ENCODE data around the gene SMC6.

The SMC6 gene

DNA sequence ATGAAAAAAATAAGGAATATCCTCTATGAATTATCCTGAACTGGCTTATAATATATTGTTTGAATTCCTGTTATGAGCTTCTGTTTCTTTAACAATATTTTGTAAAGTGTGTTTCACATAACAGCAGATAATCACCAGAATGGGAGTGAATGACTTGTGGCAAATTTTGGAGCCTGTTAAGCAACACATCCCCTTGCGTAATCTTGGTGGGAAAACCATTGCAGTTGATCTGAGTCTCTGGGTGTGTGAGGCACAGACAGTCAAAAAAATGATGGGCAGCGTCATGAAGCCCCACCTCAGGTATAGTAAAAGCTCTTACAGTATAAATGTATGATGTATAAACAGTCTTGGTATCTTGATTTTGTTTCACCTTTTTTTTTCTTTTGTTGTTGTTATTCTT, 6.2 kb upstream of the SMC6 start:
- DNase-seq, result no peak

DNA sequence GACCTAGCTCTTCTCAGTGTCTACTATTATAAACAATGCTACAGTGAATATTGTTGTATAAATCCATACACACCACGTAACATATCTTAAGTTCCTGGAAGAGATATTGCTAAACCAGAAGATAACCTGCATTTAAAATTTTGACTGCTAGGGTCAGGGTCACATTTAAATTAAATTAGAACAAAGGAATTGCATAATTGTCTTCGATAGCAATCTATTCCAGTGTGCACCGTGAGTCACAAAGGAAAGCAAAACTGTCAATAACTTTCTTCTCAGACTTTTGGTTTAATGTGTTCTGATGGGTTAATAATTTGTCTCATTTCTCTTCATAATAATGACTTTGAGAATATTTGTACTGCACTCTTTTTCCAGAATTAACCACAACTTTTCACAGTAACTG, 4.5 kb upstream of the SMC6 start:
- DNase-seq, result no peak

- DNase-seq, result no peak
Observed at GRCh38 chr2:17757321-17757720, 3.7 kb upstream of the SMC6 start.

- DNase-seq, result no peak
Observed at GRCh38 chr2:17756668-17757067, 3.1 kb upstream of the SMC6 start.

GRCh38 chr2:17754773-17755425, 1.3 kb upstream of the SMC6 start:
- no peak for DNase-seq

DNA sequence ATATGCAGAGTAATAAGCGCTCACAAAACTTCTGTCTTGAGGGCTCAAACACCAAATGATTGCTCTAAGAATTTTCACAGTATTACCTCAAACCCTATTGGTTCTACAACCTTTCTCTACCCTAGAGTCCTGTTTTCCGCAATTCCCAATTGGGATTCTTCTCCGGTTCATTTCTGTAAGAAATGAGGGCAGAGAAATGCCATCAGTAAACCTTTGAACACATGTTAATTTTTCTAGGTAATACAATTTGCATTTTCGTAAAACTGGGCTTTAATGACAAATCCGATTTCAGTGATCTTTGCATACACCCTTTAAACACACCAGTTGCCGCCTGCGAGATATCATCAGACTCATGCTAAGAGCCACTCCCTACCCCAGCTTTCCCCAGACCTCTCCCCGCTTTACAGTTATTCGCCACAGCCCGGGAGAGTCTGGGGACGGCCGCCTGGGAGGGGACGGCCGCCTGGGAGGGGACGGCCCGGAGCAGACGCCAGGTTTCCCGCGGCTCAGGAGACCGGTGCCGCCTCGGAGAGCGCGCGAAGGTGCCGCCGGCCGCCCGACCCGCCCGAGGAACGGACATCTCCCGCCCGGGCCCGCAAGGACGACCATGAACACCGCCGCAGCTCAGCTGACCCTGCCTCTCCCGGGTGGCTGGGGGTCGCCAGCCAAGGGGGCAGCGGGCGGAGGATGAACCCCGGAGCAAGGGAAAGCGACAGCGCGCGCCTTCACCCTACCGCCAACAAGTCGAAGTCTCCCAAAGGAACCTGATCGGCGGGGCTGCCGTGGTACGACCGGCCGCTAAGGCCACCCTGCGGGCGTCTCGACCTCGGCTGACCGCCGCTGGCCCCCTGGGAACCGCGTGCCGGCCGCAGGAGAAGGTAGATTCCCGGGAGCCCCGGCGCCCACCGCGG, 463 bp downstream of the SMC6 start:
- peak in 1 of 2 donors; percentile 41 for DNase-seq

GRCh38 chr2:17752246-17752645, 1.4 kb downstream of the SMC6 start:
- DNase-seq, result no peak

DNA sequence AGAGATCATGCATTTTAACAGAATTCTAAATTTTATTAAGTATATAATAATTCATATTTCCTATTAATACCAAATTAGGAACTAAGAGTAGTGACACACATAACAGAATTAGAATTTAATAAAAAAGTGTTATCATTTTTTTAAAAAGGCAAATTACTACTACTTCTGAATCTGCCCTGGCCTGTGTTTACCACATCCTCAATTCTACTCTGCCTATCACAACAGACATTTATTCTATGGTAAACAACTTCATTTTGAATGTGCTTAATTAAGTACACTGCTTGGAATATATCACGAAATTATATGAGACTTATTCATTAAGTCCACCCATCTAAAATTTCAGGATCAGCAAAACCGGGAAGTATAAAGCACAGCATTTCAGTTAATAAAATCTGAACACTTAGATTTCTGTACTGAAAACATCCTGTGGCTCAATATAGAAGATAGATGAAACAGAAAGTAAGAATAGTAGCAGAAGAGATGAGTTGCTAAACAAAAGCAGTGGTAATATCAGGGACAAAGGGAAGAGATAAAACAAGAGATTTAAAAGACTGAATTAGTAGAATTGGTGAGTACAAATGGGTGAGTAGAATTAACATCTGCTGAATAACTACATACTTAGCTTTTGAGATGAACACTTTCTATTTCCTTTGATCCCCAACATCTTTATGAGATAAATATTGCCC, 3.7 kb downstream of the SMC6 start:
- DNase-seq, result no peak

DNA sequence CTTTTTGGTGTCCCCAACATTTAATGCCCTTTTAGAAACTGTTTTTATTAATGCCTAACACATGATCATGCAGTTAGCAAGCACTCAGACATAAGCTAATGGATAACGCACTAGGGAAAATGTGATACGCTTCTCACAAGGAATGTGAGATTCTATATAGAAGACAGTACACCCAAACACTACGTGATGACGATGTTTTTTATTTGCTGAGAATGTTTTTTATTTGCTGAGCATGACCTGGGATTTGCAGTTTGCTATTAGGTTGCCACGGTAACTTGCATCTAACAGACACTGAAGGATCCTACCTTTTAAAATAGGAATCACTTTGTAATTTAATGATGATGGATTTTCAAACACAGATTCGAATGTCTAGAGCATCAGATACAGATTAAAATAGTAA, 4.9 kb downstream of the SMC6 start:
- DNase-seq, result no peak

GRCh38 chr2:17747684-17748452, 5.7 kb downstream of the SMC6 start:
- no peak for DNase-seq

GRCh38 chr2:17740203-17740602, 13.4 kb downstream of the SMC6 start:
- no peak for DNase-seq

GRCh38 chr2:17736989-17737388, 16.6 kb downstream of the SMC6 start:
- no peak for DNase-seq

DNA sequence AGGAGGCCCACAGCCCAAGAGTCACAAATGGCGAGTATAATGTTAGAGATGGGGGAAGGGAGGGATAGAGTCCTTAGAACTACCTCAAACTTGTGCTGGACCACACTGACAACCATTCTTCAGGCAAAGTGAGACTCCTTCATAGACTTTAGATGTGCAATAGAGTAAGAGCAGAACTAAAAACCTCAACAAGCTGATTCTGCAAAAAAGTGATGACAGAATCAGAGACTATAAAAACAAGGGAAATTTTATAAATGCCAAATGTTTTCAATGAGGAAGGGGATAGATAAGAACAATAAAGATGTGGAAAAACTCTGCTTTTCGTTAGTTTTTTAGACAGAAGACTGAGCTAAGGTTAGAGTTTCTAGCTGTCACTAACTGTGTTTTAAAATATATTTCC, 17.7 kb downstream of the SMC6 start:
- DNase-seq, result no peak

DNA sequence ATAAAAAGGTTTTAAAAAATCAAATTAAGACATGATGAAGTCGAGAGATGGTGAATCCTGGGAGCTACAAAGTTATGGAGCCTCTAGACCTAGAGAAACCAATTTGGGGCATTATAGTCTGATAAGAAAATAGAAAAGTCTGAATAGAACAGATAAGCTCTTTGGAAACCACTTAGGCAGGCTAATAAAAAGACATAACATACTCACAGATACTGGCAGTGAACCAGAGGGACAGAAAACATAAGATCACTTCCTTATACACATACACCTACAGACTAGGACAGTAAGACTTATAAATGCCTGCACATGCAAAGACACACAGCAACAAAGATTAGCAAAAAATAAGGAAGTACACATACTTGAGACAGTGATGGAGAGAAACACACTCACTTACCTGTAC, 20.0 kb downstream of the SMC6 start:
- DNase-seq, result no peak

DNA sequence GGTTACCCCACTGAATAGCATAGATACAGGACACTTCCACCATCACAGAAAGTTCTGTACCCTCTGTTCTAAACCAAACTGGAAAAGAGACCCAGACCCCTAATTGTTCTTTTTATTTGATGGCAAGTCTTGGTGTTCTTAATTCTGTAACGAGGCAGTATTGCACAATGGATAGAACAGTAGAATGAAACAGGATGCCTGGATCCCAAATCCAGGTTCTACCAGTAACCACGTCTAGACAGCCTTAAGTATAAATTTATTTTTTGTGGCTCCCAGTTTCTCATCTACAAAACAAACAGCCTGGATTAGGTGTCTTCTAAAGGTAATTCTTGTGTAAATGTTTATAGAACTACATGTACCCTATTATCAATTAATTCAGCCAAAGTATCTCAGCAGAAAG, 23.7 kb downstream of the SMC6 start:
- no peak for DNase-seq

DNA sequence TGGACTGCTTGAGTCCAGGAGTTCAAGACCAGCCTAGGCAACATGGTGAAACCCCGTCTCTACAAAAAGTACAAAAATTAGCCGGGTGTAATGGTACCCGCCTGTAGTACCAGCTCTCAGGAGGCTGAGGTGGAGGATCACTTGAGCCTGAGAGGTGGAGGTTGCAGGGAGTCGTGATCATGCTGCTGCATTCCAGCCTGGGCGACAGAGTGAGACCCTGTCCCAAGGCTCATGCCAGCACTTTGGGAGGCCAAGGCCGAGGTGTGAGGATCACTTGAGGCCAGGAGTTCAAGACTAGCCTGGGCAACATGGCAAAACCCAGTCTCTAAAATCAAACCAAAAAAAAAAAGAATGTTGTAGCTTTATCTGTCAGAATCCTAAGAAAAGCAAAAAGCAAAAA, 25.4 kb downstream of the SMC6 start:
- DNase-seq, result no peak

- no peak for DNase-seq
Observed at GRCh38 chr2:17719562-17720371, 33.8 kb downstream of the SMC6 start.

DNA sequence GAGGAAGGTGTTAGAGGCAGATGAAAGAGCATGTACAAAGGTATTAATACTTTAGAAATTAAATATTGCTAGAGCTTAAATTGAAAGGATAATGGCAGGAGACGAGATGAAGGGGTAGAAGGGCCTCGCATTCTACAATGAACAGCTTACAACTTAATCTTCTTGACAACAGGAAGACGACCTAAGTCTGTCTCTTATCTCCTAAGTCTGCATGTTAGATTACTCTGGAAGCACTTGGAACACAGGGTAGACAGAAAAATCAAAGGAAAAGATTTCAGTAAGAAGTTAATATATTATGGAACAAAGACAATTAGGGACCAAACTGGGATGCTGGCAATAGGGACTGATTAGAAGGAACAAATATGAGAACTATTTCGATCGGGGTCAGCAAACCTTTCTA, 34.9 kb downstream of the SMC6 start:
- no peak for DNase-seq

DNA sequence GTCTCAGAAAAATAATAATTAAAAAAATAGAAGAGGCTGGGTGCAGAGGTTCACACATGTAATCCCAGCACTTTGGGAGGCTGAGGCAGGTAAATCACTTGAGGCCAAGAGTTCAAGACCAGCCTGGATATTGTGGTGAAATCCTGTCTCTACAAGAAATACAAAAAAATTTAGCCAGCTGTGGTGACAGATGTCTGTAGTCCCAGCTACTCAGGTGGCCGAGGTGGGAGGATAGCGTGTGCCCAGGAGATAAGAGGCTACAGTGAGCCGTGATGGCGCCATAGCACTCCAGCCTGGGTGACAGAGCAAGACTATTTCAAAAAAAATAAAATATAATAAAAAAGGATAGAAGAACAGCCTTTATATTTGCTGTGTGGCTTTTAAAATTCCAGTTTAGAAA, 35.9 kb downstream of the SMC6 start:
- DNase-seq, result no peak

GRCh38 chr2:17713291-17713690, 40.3 kb downstream of the SMC6 start:
- no peak for DNase-seq

GRCh38 chr2:17710547-17711248, 42.9 kb downstream of the SMC6 start:
- no peak for DNase-seq

GRCh38 chr2:17709897-17710296, 43.7 kb downstream of the SMC6 start:
- no peak for DNase-seq
